ENCODE measurements around the gene SRRM1. TPM values are rescaled to one million over a fixed set of nuclear protein-coding genes. Genes with fewer than 3 reads are reported as not detected.

Gene SRRM1
- polyA plus RNA-seq, 1 experiment, result 50.4 TPM

DNA sequence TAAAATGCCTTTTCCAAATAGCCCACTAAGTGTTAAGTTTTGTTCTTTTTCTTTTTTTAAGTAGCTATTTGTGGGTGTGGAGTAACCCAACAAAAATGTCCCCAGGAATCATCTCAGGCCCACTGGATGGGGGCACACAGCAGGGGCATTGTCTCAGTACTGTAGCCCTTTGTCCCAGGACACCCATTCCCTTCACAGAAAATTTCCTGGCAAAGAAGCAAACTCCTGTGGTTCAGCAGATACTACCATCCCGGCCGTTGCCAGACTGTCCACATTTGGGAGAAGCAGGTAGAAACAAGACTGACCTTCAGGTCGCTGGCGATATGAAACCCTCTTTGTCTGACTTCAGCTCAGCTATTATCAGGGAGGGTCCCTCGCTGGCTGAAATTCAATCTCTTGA lies 23.7 kb upstream of the SRRM1 start:
- POLR2A ChIA-PET, result no interaction called here
- DNase-seq (ENCODE audit: low read depth), result no peak
- Histone ChIP-seq H3K4me3 (ENCODE audit: low read depth, low read length) (no peak overlapping the region), H3K27me3 (ENCODE audit: control insufficient read depth, insufficient read depth, low read length) (peaks cover 1% of the 10 kb centered on the region; the same call in 1 of the 2 replicates), H3K36me3 (ENCODE audit: control insufficient read depth, insufficient read depth, low read length) (no peaks in the 10 kb centered on the region)
- TF ChIP-seq, protein P1, sequence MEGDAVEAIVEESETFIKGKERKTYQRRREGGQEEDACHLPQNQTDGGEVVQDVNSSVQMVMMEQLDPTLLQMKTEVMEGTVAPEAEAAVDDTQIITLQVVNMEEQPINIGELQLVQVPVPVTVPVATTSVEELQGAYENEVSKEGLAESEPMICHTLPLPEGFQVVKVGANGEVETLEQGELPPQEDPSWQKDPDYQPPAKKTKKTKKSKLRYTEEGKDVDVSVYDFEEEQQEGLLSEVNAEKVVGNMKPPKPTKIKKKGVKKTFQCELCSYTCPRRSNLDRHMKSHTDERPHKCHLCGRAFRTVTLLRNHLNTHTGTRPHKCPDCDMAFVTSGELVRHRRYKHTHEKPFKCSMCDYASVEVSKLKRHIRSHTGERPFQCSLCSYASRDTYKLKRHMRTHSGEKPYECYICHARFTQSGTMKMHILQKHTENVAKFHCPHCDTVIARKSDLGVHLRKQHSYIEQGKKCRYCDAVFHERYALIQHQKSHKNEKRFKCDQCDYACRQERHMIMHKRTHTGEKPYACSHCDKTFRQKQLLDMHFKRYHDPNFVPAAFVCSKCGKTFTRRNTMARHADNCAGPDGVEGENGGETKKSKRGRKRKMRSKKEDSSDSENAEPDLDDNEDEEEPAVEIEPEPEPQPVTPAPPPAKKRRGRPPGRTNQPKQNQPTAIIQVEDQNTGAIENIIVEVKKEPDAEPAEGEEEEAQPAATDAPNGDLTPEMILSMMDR (IDR thresholded peaks at IDR 0.05; ENCODE audit: insufficient read depth, low read depth, low read length), result no peak
- CTCF ChIA-PET, result no interaction called here

DNA sequence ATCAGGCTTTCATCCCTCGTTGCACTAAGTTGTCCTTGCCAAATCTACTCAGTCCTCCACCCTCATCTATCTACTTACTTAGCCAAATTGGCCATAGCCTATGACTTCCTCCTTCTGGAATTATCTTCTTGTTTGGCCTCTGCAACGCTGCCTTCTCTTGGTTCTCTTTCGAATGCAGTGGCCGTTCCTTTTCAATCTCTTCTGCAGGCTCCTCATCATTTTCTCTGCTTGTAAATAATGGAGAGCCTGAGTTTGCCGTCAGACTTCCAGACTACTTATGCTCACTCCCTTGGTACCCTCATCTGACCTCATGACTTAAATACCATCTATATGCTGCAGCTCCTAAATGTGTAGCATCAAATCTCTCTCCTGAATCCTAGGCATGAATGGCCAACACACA lies 22.4 kb upstream of the SRRM1 start:
- ChIA-PET POLR2A (no interaction called here), CTCF (interaction anchor here (1.0 to 1.6 kb wide), 4 partner anchors 10 to 227 kb away, joined by 3 to 5 read pairs (median 4); no protein-coding TSS in a partner anchor)

DNA sequence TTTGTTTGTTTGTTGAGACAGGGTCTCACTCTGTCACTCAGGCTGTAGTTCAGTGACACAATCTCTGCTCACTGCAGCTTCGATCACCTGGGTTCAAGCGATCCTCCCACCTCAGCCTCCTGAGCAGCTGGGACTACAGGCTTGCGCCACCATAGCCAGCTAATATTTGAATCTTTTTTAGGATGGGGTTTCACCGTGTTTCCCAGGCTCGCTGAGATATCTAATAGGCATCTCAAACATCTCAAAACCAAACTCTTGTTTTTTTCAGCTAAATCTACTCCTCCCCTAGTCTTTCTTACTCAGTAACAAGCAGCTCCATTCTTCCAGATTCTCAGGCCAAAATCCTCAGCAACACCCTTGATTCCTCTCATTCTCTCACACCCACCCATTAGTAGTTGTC lies 22.0 kb upstream of the SRRM1 start:
- ChIA-PET CTCF (interaction anchor here (0.6 to 1.9 kb wide), 7 partner anchors 10 to 228 kb away, joined by 3 to 6 read pairs (median 4); no protein-coding TSS in a partner anchor), POLR2A (no interaction called here)
- Histone ChIP-seq H3K27me3 (ENCODE audit: control insufficient read depth, insufficient read depth, low read length) (no peaks in the 10 kb centered on the region; the same call in 1 of the 2 replicates), H3K4me3 (ENCODE audit: low read depth, low read length) (no peak overlapping the region), H3K36me3 (ENCODE audit: control insufficient read depth, insufficient read depth, low read length) (no peaks in the 10 kb centered on the region)
- TF ChIP-seq, protein P1 (IDR thresholded peaks at IDR 0.05; ENCODE audit: insufficient read depth, low read depth, low read length), result no peak
- no peak for DNase-seq (ENCODE audit: low read depth)

More for the DNA sequence above, 22.4 kb upstream of the SRRM1 start:
- Histone ChIP-seq H3K36me3 (ENCODE audit: control insufficient read depth, insufficient read depth, low read length) (no peaks in the 10 kb centered on the region), H3K4me3 (ENCODE audit: low read depth, low read length) (no peak overlapping the region), H3K27me3 (ENCODE audit: control insufficient read depth, insufficient read depth, low read length) (no peaks in the 10 kb centered on the region; the same call in 1 of the 2 replicates)
- TF ChIP-seq, protein P1 (IDR thresholded peaks at IDR 0.05; ENCODE audit: insufficient read depth, low read depth, low read length), result no peak
- DNase-seq (ENCODE audit: low read depth), result no peak

DNA sequence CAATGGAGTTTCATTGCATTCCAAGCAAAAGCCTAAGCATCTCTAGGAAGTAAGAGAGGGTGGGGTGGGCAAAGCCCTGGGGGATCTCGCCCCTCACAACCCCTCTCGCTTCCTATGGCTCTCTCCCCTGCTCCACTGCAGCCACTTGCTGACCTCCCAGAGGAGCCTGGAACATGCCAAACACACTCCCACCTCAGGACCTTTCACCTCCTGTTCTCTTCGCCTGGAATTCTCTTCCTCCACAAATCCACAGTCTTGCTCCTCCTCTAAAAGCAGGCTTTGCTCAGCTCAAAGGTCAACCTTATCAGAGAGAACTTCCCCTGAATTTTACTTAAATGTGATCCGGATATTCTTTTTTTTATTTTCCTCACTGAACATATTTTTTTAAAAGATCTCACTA lies 20.9 kb upstream of the SRRM1 start:
- Histone ChIP-seq H3K27me3 (ENCODE audit: control insufficient read depth, insufficient read depth, low read length) (no peaks in the 10 kb centered on the region; the same call in 1 of the 2 replicates), H3K4me3 (ENCODE audit: low read depth, low read length) (no peak overlapping the region), H3K36me3 (ENCODE audit: control insufficient read depth, insufficient read depth, low read length) (no peaks in the 10 kb centered on the region)
- no peak for DNase-seq (ENCODE audit: low read depth)
- TF ChIP-seq, protein P1 (IDR thresholded peaks at IDR 0.05; ENCODE audit: insufficient read depth, low read depth, low read length), result no peak
- ChIA-PET CTCF (interaction anchor here (0.6 to 1.9 kb wide), 3 partner anchors 14 to 423 kb away, joined by 4 to 6 read pairs (median 5); no protein-coding TSS in a partner anchor), POLR2A (no interaction called here)

DNA sequence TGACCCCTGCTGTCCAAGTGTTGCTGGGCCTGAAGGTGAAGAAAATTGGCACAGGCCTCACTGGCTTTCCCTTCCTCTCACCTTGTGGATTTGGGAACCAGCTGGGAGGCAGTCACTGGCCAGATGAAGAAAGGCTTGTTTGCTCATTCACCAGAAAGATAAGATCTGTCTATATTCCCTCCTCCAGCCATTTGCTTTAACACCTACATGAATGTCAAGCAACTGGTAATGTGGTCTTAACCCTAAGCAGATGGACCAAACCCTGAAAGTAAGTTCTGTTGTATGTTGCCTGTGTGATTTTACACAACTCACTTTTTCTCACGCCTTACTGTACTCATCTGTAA lies 10.3 kb upstream of the SRRM1 start:
- Histone ChIP-seq H3K36me3 (ENCODE audit: control insufficient read depth, insufficient read depth, low read length) (no peaks in the 10 kb centered on the region), H3K27me3 (ENCODE audit: control insufficient read depth, insufficient read depth, low read length) (no peaks in the 10 kb centered on the region), H3K4me3 (ENCODE audit: low read depth, low read length) (no peak overlapping the region)
- POLR2A ChIA-PET, result no interaction called here
- DNase-seq (ENCODE audit: low read depth), result no peak
- CTCF ChIA-PET, result interaction anchor here (0.9 to 6.7 kb wide), 7 partner anchors 9 to 483 kb away, joined by 3 to 80 read pairs (median 5); no protein-coding TSS in a partner anchor
- TF ChIP-seq, protein P1 (IDR thresholded peaks at IDR 0.05; ENCODE audit: insufficient read depth, low read depth, low read length), result no peak

All from BJ (cell line).